HG03108 (cell line): Measurements from ENCODE around the gene PDCD2L.
"Not testable (repeated sequence)": the region's sequence is repeated elsewhere in the genome, so short reads cannot be mapped to it uniquely, and the experiment has no call there.

Experiments used
- ATAC-seq: cut with Tn5 transposase; IDR thresholded peaks from one replicate; pipeline ENCODE4 v1.9.1; 2021; ENCODE audit warnings: moderate library complexity; ENCODE audit not compliant: unreplicated experiment

The PDCD2L gene

GRCh38 chr19:34373601-34374288, 30.5 kb upstream of the PDCD2L start:
- ATAC-seq, result no peak

DNA sequence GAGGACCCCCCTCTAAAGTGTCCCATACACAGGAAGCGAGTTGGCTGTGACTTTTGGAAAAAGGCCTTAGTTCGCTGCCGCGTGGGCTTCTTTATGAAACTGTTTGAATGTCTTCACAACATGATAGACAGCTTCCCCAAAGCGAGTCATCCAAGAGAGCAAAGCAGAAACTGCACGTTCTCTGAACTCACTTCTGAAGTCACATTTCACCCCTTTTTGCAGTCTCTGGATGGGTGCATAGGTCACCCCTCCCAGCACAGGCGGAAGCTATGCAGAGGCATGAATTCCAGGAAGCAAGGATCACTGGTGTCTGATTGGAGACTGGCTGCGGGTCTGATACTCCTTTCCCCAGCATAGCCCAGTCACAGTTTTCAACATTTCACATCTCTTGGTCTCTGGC, 28.6 kb upstream of the PDCD2L start:
- ATAC-seq, result no peak

DNA sequence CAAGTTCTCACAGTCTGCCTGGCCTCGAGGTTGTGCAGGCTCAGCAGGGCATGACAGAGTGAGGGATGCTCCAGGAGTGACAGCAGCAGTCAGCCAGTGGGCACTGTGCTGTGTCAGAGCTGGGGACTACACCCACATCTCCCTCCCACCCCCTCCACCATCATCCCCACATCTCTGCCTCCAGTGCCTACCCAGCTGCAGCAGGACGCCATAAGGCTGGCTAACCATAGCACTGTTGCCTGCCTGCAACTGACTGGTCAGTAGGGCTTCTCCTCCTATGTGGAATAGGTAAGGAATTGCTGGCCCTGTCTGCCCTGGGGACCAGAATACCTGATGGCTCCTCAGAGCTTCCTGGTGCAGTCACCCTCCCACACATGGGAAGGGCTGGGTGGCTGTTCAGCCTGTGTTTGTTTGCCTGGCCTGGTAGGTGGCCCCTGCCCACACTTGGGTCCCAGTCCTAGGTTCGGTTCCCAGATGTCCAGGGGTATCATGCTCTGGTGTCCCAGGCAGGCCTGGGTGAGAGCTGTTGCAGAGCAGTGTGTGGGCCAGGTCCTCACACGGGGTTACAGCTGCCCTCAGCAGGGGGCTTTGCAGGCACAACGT, 23.5 kb upstream of the PDCD2L start:
- no peak for ATAC-seq

GRCh38 chr19:34381399-34382251, 22.6 kb upstream of the PDCD2L start:
- no peak for ATAC-seq

GRCh38 chr19:34382471-34382870, 21.7 kb upstream of the PDCD2L start:
- no peak for ATAC-seq

DNA sequence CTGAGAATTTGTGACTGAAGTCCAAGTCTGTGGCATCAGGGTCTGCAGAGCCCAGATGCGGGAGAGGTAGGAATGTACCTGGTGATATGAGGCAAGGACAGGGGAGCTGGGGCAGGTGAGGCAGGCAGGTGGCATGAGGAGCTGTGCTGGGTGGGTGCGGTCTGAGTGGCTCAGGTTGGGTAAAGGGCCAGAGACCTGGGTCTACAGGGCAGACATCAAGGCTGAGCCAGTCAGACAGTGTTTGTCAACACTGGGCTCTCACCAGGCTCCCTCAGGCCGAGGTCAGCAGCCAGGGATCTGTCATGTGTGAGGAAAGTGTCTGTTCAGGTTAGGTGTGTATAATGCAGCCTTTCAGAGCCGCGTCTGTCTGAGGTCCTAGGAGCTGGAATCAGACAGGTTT, 20.6 kb upstream of the PDCD2L start:
- no peak for ATAC-seq

DNA sequence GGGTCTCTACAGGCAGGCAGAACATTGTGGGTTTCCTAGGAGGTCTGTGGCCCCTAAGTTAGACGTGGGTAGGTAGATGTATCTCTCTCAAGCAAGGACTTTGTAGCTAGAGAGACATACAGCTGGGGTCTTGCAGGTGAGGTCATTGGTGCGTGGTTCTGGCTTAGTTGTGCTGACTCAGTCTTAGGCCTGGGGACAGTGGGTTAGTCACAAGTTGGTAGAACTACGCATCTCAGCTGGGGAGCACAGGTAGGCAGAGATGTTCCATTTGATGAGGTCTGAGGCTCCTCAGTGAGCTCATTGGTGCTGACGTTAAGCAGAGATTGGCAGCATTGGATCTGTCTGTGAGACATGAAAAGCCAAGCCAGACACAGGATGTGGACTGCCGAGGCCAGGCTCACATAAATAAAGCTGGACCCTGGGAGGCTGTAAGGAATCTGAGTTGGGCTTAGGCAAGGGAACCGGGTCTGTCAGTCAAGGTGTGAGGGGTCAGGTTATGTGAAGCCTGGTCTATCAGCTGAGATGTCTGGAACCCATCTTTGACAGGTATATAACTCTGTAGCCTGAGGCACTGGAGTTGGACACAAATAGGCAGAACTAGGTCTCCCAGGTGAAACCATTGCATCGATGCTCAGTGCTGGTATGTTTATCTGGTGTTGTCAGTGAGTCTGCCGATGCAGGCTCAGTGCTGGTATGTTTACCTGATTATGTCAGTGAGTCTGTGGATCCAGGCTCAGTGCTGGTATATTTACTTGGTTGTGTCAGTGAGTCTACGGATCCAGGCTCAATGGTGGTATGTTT, 17.4 kb upstream of the PDCD2L start:
- ATAC-seq, result no peak

GRCh38 chr19:34387446-34387810, 16.8 kb upstream of the PDCD2L start:
- ATAC-seq, result no peak

GRCh38 chr19:34388745-34389144, 15.5 kb upstream of the PDCD2L start:
- not testable (repeated sequence) for ATAC-seq

DNA sequence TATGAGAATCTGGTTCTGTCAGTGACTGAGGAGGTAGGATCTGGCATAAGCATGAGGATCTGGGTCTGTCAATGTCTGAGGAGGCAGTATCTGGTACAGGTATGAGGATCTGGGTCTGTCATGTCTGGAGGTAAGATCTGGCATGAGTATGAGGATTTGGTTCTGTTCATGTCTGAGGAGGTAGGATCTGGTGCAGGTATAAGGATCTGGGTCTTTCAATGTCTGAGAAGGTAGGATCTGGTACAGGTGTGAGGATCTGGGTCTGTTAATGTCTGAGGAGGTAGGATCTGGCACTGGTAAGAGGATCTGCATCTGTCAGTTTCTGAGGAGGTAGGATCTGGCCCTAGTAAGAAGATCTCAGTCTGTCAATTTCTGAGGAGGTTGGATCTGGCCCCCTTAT, 12.4 kb upstream of the PDCD2L start:
- no peak for ATAC-seq

DNA sequence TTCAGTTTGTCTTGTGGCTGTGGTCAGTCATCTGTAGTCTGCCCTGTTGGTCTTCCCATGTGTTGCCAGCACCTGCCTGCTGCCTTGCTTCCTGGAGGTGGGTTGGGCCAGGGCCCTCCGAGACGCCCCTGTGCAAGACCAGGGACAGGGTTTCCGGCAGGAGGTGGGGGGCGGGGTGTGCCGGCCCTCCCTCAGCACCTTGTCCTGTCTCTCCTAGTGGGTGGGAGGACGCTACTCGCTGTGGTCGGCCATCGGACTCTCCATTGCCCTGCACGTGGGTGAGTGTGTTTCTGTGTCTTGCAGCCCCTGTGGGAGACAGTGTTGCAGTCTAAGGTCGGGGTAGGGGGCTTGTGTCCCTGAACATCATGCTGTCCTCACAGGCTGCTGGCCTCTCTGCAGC, 11.2 kb upstream of the PDCD2L start:
- no peak for ATAC-seq

DNA sequence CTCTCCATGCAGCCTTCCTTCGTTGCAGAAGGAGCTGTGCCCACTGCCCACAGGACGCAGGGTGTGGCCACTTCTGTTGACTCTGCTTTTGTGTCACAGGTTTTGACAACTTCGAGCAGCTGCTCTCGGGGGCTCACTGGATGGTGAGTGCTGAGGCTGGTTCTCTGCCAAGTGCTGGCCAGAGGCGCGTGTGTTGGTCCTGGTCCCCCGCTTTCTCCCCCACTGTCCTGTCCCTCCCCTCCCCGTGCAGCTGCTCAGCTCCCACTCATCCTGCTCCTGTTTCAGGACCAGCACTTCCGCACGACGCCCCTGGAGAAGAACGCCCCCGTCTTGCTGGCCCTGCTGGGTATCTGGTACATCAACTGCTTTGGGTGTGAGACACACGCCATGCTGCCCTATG, 10.6 kb upstream of the PDCD2L start:
- no peak for ATAC-seq

DNA sequence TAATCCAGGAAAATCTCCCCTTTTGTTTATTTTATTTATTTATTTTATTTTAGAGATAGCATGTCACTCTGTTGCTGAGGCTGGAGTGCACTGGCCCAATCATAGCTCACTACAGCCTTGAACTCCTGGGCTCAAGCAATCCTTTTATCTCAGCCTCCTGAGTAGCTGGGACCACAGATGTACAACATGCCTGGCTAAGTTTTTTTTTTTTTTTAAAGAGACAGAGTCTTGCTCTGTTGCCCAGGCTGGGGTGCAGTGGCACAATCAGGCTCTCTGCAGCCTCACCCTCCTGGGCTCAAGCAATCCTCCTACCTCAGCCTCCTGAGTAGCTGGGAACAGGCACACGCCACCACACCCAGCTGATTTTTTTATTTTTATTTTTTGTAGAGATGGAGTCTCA, 6.3 kb upstream of the PDCD2L start:
- no peak for ATAC-seq

GRCh38 chr19:34399886-34400285, 4.3 kb upstream of the PDCD2L start:
- ATAC-seq, result no peak

DNA sequence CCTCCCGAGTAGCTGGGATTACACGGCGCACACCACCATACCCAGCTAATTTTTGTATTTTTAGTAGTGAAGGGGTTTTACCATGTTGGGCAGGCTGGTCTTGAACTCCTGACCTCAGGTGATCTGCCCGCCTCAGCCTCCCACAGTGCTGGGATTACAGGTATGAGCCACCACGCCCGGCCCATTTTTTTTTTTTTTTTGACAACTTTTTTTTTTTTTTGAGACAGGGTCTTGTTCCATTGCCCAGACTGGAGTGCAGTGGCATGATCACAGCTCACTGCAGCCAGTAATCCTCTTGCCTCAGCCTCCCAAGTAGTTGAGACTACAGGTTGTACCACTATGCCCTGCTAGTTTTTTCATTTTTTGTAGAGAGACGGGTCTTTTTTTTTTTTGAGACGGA, 3.4 kb upstream of the PDCD2L start:
- not testable (repeated sequence) for ATAC-seq

- ATAC-seq, result no peak
Measured at GRCh38 chr19:34402074-34402600, 2.1 kb upstream of the PDCD2L start.

DNA sequence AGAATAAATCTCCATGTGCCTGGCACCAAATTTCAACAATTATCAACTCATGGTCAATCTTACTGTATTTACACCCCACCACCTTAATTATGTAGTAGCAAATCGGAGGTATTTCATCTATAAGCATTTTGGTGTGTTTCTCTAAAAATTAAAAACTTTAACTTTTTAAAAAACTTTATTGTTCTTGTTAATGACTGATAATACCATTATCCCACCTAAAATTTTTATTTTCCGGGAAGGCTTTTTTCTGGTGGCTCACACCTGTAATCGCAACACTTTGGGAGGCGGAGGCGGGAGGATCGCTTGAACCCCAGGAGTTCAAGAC, 453 bp upstream of the PDCD2L start:
- no peak for ATAC-seq

DNA sequence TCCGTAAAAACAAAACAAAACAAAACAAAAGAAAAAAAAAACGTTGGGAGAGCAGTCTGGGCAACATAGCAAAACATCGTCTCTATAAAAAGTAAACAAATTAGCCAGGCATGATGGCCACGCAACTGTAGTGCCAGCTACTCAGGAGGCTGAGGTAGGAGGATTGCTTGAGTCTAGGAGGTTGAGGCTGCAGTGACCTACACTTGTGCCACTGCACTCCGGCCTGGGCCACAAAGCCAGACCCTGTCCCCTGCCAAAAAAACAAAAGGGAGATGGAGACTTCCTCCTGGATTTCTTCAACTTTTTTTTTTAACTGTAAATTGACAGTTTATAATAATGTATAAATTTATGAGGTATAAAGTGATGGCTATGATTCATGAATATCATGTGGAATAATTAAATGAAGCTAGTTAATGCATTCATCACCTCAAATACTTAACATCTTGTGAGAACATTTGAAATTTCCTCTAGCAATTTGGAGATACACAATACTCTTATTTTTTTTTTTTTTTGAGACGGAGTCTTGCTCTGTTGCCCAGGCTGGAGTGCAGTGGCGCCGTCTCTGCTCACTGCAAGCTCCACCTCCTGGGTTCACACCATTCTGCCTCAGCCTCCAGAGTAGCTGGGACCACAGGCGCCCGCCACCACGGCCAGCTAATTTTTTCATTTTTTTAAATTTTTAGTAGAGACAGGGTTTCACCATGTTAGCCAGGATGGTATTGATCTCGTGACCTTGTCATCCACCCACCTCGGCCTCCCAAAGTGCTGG, 1.9 kb downstream of the PDCD2L start:
- no peak for ATAC-seq

DNA sequence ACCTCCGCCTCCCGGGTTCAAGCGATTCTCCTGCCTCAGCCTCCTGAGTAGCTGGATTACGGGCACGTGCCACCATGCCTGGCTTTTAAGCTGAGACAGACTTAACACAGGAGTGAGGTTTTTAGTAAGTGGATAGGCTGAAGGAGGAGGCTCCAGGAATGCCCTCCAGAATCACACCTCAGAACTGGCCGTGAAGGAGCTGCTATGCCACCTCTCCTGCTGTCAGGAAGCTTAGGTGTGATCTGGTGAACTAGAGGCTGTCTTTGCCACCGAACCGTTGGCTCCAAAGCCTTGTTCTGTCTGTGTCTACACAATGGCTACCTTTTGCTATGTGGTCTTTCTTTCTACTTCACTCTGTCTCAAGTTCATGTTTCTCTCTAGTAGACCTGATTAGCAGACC, 4.2 kb downstream of the PDCD2L start:
- ATAC-seq, result no peak
